ENCODE data around the gene INPP5B. TPM values are rescaled to one million over a fixed set of nuclear protein-coding genes. Genes with fewer than 3 reads are reported as not detected.

Gene INPP5B
- total and polyA plus RNA-seq, 9 of the 15 experiments (the other 6 are each of a cell fraction or from before 2014, with no cell fraction given): 14.1 to 28.7 (median 20.9) TPM

DNA sequence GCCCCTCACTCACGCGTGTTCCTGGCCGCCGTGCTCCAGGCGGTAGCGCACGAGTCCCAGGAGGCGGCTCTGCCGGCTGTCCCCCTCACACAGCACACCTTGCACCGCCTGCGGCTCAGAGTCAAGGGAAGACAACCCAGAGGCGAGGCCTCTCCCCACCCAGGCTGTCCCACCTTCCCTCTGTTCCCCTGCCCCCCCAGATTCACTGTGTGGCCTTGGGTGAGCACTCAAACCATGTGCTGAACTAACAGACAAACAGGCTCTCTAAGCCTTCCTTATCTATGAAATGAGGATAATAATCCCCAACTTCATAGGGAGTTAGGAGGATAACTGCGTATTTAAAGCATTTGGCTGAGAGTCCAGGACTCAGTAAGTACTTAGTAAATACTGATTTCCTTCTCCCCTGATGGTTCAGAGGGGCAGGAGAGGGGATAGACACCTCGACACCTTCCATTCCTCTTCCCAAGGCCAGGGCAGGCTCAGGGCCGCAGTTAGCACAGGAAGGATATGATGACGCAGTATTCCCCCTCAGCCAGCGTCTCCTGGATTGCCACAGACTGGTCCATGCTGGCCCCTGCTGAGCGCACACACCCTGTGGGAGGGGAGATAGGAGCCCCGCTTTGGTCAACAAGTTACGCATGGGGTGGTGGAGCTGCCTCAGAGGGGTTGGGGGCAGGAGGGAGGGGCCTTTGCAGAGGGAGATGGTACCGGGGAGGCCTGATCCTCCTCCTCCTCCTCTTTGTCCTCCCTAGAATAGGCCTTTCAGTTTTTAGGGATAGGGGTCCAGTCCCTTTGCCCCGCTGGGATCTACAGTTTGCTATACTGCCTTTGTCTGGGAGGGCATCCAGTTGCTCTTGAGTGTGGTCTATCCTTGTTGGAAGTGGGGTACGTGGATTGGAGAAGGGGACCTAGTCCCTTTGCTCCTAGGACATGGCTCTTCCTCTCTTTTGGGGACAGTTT, 830 bp downstream of the INPP5B start (continued):
- TF ChIP-seq PCBP1 (IDR thresholded peaks at IDR 0.05; ENCODE audit: low read depth, low read length, poor library complexity, severe bottlenecking) (no peak), CHCHD3 (CRISPR knock-in tag; IDR thresholded peaks at IDR 0.05) (no peak), CHD7 (IDR thresholded peaks at IDR 0.05; ENCODE audit: low read depth, low read length) (no peak), THRAP3 (IDR thresholded peaks at IDR 0.05; ENCODE audit: borderline replicate concordance) (no peak), ATF1 (CRISPR knock-in tag; IDR thresholded peaks at IDR 0.05) (no peak), ATF1 (tag; IDR thresholded peaks at IDR 0.05) (peak; percentile 43; the same call in 1 of the 2 replicates), ARID1B (IDR thresholded peaks at IDR 0.05) (peak; percentile 48; the same call in 1 of the 2 replicates), BHLHE40 (IDR thresholded peaks at IDR 0.05; ENCODE audit: low read length) (peak; percentile 45; the same call in 1 of the 2 replicates), ZNF41 (CRISPR knock-in tag; conservative IDR thresholded peaks at IDR 0.05) (no peak)

Measured in K562 (cell line).